Measurements from ENCODE around the gene RGS18.

DNA sequence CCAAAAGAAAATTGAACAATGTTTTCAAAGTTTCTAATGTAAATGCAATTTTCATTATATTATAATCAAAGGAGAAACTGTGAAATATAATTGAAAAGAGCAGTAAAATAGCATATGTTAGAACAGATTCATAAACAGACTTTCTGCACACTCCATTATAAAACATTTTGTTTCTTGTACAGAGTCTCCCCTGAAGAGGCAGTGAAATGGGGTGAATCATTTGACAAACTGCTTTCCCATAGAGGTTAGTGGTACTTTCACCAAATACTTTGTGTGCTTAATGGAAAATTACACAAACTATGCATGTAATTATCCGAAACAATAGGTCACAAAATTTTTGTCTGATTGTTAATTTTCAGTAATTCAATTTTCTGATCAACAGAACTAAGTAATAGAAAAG lies 1.9 kb downstream of the RGS18 start:
- TF ChIP-seq, protein P1, sequence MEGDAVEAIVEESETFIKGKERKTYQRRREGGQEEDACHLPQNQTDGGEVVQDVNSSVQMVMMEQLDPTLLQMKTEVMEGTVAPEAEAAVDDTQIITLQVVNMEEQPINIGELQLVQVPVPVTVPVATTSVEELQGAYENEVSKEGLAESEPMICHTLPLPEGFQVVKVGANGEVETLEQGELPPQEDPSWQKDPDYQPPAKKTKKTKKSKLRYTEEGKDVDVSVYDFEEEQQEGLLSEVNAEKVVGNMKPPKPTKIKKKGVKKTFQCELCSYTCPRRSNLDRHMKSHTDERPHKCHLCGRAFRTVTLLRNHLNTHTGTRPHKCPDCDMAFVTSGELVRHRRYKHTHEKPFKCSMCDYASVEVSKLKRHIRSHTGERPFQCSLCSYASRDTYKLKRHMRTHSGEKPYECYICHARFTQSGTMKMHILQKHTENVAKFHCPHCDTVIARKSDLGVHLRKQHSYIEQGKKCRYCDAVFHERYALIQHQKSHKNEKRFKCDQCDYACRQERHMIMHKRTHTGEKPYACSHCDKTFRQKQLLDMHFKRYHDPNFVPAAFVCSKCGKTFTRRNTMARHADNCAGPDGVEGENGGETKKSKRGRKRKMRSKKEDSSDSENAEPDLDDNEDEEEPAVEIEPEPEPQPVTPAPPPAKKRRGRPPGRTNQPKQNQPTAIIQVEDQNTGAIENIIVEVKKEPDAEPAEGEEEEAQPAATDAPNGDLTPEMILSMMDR (conservative IDR thresholded peaks at IDR 0.05; ENCODE audit: low read depth, low read length): no peak
- TF ChIP-seq BHLHE40 (IDR thresholded peaks at IDR 0.05; ENCODE audit: low read depth, low read length): no peak
- no peak for TF ChIP-seq CHD1 (IDR thresholded peaks at IDR 0.05; ENCODE audit: low read depth, low read length)
- TF ChIP-seq MXI1 (IDR thresholded peaks at IDR 0.05; ENCODE audit: borderline replicate concordance, low read depth, low read length): no peak
- TF ChIP-seq POLR2A (IDR thresholded peaks at IDR 0.05; ENCODE audit: low read depth, low read length): no peak
- no peak for TF ChIP-seq RAD21 (IDR thresholded peaks at IDR 0.05; ENCODE audit: low read length)
- TF ChIP-seq, protein P2, sequence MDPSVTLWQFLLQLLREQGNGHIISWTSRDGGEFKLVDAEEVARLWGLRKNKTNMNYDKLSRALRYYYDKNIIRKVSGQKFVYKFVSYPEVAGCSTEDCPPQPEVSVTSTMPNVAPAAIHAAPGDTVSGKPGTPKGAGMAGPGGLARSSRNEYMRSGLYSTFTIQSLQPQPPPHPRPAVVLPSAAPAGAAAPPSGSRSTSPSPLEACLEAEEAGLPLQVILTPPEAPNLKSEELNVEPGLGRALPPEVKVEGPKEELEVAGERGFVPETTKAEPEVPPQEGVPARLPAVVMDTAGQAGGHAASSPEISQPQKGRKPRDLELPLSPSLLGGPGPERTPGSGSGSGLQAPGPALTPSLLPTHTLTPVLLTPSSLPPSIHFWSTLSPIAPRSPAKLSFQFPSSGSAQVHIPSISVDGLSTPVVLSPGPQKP (IDR thresholded peaks at IDR 0.05; ENCODE audit: borderline replicate concordance, low read depth, low read length): no peak
- TF ChIP-seq MAFK (IDR thresholded peaks at IDR 0.05; ENCODE audit: low read depth, low read length): no peak
- TF ChIP-seq CEBPB (IDR thresholded peaks at IDR 0.05; ENCODE audit: low read depth, low read length): no peak
- TF ChIP-seq, protein P3, sequence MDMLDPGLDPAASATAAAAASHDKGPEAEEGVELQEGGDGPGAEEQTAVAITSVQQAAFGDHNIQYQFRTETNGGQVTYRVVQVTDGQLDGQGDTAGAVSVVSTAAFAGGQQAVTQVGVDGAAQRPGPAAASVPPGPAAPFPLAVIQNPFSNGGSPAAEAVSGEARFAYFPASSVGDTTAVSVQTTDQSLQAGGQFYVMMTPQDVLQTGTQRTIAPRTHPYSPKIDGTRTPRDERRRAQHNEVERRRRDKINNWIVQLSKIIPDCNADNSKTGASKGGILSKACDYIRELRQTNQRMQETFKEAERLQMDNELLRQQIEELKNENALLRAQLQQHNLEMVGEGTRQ (IDR thresholded peaks at IDR 0.05; ENCODE audit: low read depth, low read length): no peak
- no peak for TF ChIP-seq RCOR1 (IDR thresholded peaks at IDR 0.05; ENCODE audit: insufficient replicate concordance, low read length)
- TF ChIP-seq FOS (IDR thresholded peaks at IDR 0.05; ENCODE audit: low read depth, low read length): no peak
- TF ChIP-seq SMC3 (IDR thresholded peaks at IDR 0.05; ENCODE audit: low read depth, low read length): no peak

Measured in IMR-90 (cell line).